HG03159 (cell line): ENCODE results near the gene SOS1.
"Not testable (repeated sequence)": the region's sequence is repeated elsewhere in the genome, so short reads cannot be mapped to it uniquely, and the experiment has no call there.

ENCODE experiments used
- ATAC-seq: cut with Tn5 transposase; IDR thresholded peaks from one replicate; pipeline ENCODE4 v1.9.1; 2021; ENCODE audit warnings: mild to moderate bottlenecking, moderate library complexity; ENCODE audit not compliant: unreplicated experiment

Gene SOS1

GRCh38 chr2:38977047-38977446, 143.8 kb downstream of the SOS1 start:
- ATAC-seq: no peak

- no peak for ATAC-seq
Observed at GRCh38 chr2:38975042-38975441, 145.8 kb downstream of the SOS1 start.

GRCh38 chr2:38973266-38973665, 147.6 kb downstream of the SOS1 start:
- no peak for ATAC-seq

GRCh38 chr2:38971377-38971776, 149.5 kb downstream of the SOS1 start:
- ATAC-seq: no peak

GRCh38 chr2:38968021-38968420, 152.8 kb downstream of the SOS1 start:
- ATAC-seq: no peak

- no peak for ATAC-seq
Observed at GRCh38 chr2:38966678-38967077, 154.2 kb downstream of the SOS1 start.

- no peak for ATAC-seq
Observed at GRCh38 chr2:38966006-38966405, 154.8 kb downstream of the SOS1 start.

GRCh38 chr2:38960609-38961320, 160.1 kb downstream of the SOS1 start:
- ATAC-seq: peak; percentile 15

- peak; percentile 79 for ATAC-seq
Observed at GRCh38 chr2:38959938-38960608, 160.8 kb downstream of the SOS1 start.

GRCh38 chr2:38959466-38959865, 161.4 kb downstream of the SOS1 start:
- ATAC-seq: no peak

GRCh38 chr2:38957972-38958371, 162.9 kb downstream of the SOS1 start:
- ATAC-seq: no peak

GRCh38 chr2:38951766-38952165, 169.1 kb downstream of the SOS1 start:
- no peak for ATAC-seq

GRCh38 chr2:38948995-38949394, 171.9 kb downstream of the SOS1 start:
- no peak for ATAC-seq

- no peak for ATAC-seq
Observed at GRCh38 chr2:38948387-38948882, 172.4 kb downstream of the SOS1 start.

GRCh38 chr2:38947241-38948239, 173.3 kb downstream of the SOS1 start:
- ATAC-seq: peak; percentile 82

GRCh38 chr2:38945911-38946310, 174.9 kb downstream of the SOS1 start:
- no peak for ATAC-seq

- no peak for ATAC-seq
Observed at GRCh38 chr2:38945372-38945771, 175.5 kb downstream of the SOS1 start.

- ATAC-seq: no peak
Observed at GRCh38 chr2:38943784-38944183, 177.1 kb downstream of the SOS1 start.

- no peak for ATAC-seq
Observed at GRCh38 chr2:38940746-38941145, 180.1 kb downstream of the SOS1 start.

GRCh38 chr2:38937548-38937947, 183.3 kb downstream of the SOS1 start:
- ATAC-seq: no peak

- ATAC-seq: not testable (repeated sequence)
Observed at GRCh38 chr2:38936516-38936915, 184.3 kb downstream of the SOS1 start.
